Spleen (tissue), 11 donors: ENCODE data around the gene DCAF7. TPM values are rescaled to one million over a fixed set of nuclear protein-coding genes. Genes with fewer than 3 reads are reported as not detected.
A peak's percentile ranks its signal among the peaks of the same experiment; 100 is the strongest.

Experiments used
- DNase-seq: peaks from one replicate; pipeline ENCODE4 v3.0.0-alpha.2; 2020
- H3K27ac ChIP-seq, 8 donors: fragments of 200-600 bp; sonication (generic) in 7 of 8; 1 replicate in 4 of 8; 2 replicates in 4 of 8; pipeline versions ENCODE4 v1.5.0 to v1.8.0; 2016 to 2021; ENCODE audit warnings: inconsistent platforms in 4 of 8, mild to moderate bottlenecking in 4 of 8, moderate library complexity in 1 of 8
- H3K27me3 ChIP-seq, 7 donors: fragments of 200-600 bp; sonication (generic) in 6 of 7; replicated peaks in 1 of 7; 1 replicate in 4 of 7; 2 replicates in 3 of 7; pipeline versions ENCODE4 v1.5.0 to v1.8.0; 2016 to 2021; ENCODE audit warnings: inconsistent platforms in 3 of 7, mild to moderate bottlenecking in 1 of 7
- H3K36me3 ChIP-seq, 6 donors: fragments of 200-600 bp; sonication (generic) in 5 of 6; 1 replicate in 4 of 6; 2 replicates in 2 of 6; pipeline versions ENCODE4 v1.5.0 to v1.8.0; 2016 to 2021; ENCODE audit warnings: inconsistent platforms in 2 of 6
- H3K4me1 ChIP-seq, 6 donors: fragments of 200-600 bp; sonication (generic) in 5 of 6; 1 replicate in 3 of 6; 2 replicates in 3 of 6; pipeline versions ENCODE4 v1.5.0 to v1.8.0; 2016 to 2021; ENCODE audit warnings: inconsistent platforms in 3 of 6
- H3K4me3 ChIP-seq, 8 donors: fragments of 200-600 bp; sonication (generic) in 7 of 8; 1 replicate in 4 of 8; 2 replicates in 4 of 8; pipeline versions ENCODE4 v1.5.0 to v1.8.0; 2016 to 2021; ENCODE audit warnings: inconsistent platforms in 4 of 8, mild to moderate bottlenecking in 4 of 8, moderate library complexity in 2 of 8
- H3K9me3 ChIP-seq, 8 donors: fragments of 200-600 bp; sonication (generic) in 7 of 8; 1 replicate in 4 of 8; 2 replicates in 4 of 8; pipeline versions ENCODE4 v1.5.0 to v1.8.0; 2016 to 2021; ENCODE audit warnings: inconsistent platforms in 4 of 8
- CTCF ChIP-seq, 11 experiments: fragments of 200-600 bp in 7 of 11; fragments of 450-650 bp in 4 of 11; sonication (generic) in 4 of 11; IDR thresholded peaks in 8 of 11; conservative IDR thresholded peaks in 3 of 11; 1 replicate in 7 of 11; 2 replicates in 4 of 11; pipeline versions ENCODE4 v1.4.0 to v1.8.0; 2016 to 2021; ENCODE audit warnings: antibody characterized with exemption in 11 of 11, inconsistent platforms in 4 of 11, mild to moderate bottlenecking in 1 of 11
- POLR2A ChIP-seq, 3 donors: fragments of 450-650 bp; IDR thresholded peaks; one replicate each; pipeline ENCODE4 v1.5.1; 2017; ENCODE audit warnings: antibody characterized with exemption in 3 of 3, mild to moderate bottlenecking in 1 of 3
- POLR2AphosphoS5 ChIP-seq, 3 donors: sonication (generic); formaldehyde crosslinking; IDR thresholded peaks; one replicate each; pipeline ENCODE4 v1.5.1; 2017; ENCODE audit warnings: antibody characterized with exemption in 3 of 3
- WGBS, 5 donors: extraction: QIAGEN DNeasy Blood & Tissue Kit in 3 of 5; methylation state at CpG; one replicate each; pipeline versions ENCODE4 v1.1.5 to v1.1.7; 2013 to 2018; 5-methylcytosine and 5-hydroxymethylcytosine counted together
- intact Hi-C: fragments of 100-400 bp; cut with DNase I; formaldehyde crosslinking; loops from one replicate; pipeline ENCODE4 v1.15.0; 2023; ENCODE audit warnings: low total_unique reads
- polyA plus RNA-seq, 3 donors: library from polyadenylated mRNA; stranded (reverse); fragments of 200-250 nt; gene quantifications; one replicate each; pipeline ENCODE4 v1.2.1, GENCODE V29; 2013
- total RNA-seq, 7 donors: library from RNA; depleted of rRNA in 3 of 7; stranded (reverse); fragments of >200 nt in 3 of 7; fragmentation: NEBNext Ultra II Directional in 4 of 7; extraction: Animal tissue kit (Norgen Biotek cat#: 25700) in 4 of 7; gene quantifications; one replicate each; pipeline versions ENCODE4 v1.1.0 to v1.2.1, GENCODE V29; 2016 to 2021
- donor health status: healthy with polysubstance abuse.
- donor health status: DM: no; HTN: no; CAD: no; lungs with moderate emphysema.
- donor health status: DM: no; HTN: no; CAD: no.
- donor health status: Bipolar disorder and iron deficiency.
- donor health status: healthy.
- donor health status: DM: no; HTN: no; CAD: no.
- donor health status: DM: yes; HTN: yes; CAD: no.

DCAF7 gene
- total and polyA plus RNA-seq, 10 donors, result 15.9 to 87.5 (median 54.7) TPM

DNA sequence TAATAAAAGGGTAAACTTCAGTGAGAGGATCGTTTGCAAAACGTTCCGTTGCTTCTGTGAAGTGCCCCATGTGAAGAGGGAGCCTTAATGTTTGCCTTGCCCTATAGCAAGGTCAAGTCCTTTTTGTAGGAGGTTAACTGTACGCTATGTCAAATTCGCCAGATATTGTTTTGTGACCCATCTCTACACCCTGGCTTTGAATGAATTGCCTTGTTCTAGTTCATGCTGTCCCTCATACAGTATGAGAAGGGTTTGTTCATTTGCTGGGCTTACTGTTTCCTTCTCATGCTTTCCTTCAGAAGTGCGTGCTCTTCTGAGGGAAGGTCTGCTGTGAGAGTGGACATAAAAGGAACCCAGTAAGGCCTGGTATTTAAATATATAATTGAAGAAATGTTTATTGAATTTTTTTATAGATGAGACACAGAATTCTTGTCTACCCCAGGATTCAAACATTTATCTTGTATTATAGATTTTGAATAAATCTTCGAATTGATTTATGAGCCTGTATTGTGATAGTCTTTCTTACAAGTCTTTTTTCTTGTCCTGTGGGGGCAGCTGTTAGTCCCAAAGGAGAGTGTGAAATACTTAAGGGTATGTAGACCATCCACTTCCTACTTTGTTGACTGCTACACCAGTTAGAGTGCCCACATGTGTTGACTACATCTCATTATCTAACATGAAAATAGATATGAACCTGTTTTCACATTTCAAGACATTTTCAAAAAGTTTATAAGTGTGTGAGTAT lies 73.7 kb downstream of the DCAF7 start:
- TF ChIP-seq POLR2AphosphoS5 (IDR thresholded peaks at IDR 0.05) (no peak), CTCF (IDR thresholded peaks at IDR 0.05 in 8 of 11, conservative IDR thresholded peaks at IDR 0.05 in 3 of 11) (no peak), POLR2A (IDR thresholded peaks at IDR 0.05) (no peak)
- H3K36me3 ChIP-seq, result peaks cover 0 to 9% (median 3%) of the 10 kb centered on the region in 6 donors
- DNase-seq, result no peak
- peak overlapping the region; percentile 44 to 83 (median 76) for H3K4me3 ChIP-seq
- whole genome bisulfite sequencing, 5 donors, result 38 to 44% (median 42%) methylated on average over 7 of the region's 7 CpGs
- peak overlapping the region in 7 of 8 donors; percentile 21 to 96 (median 87) for H3K27ac ChIP-seq
- intact Hi-C loops, result loop anchor here (10.0 kb wide), 1 partner anchor 71 kb away; no protein-coding TSS in a partner anchor
- no peaks in the 10 kb centered on the region for H3K27me3 ChIP-seq
- no peaks in the 10 kb centered on the region for H3K9me3 ChIP-seq
- peaks cover 33 to 71% (median 59%) of the 10 kb centered on the region in 6 donors for H3K4me1 ChIP-seq

- intact Hi-C loops, result loop anchor here (10.0 kb wide), 1 partner anchor 70 kb away; no protein-coding TSS in a partner anchor
- TF ChIP-seq CTCF (IDR thresholded peaks at IDR 0.05 in 8 of 11, conservative IDR thresholded peaks at IDR 0.05 in 3 of 11) (no peak), POLR2A (IDR thresholded peaks at IDR 0.05) (no peak), POLR2AphosphoS5 (IDR thresholded peaks at IDR 0.05) (no peak)
- peak overlapping the region in 5 of 8 donors; percentile 21 to 96 (median 89) for H3K27ac ChIP-seq
- H3K27me3 ChIP-seq, result no peaks in the 10 kb centered on the region
- H3K9me3 ChIP-seq, result no peaks in the 10 kb centered on the region
- H3K4me1 ChIP-seq, result peaks cover 37 to 76% (median 64%) of the 10 kb centered on the region in 6 donors
- H3K4me3 ChIP-seq, result peak overlapping the region in 4 of 8 donors; percentile 76 to 80 (median 76)
- no peak for DNase-seq
- WGBS, 5 donors, result 41 to 79% (median 61%) methylated on average over 1 of the region's 1 CpG
- peaks cover 0 to 14% (median 3%) of the 10 kb centered on the region in 6 donors for H3K36me3 ChIP-seq
Measured at GRCh38 chr17:63624531-63624880, 74.2 kb downstream of the DCAF7 start.

GRCh38 chr17:63626551-63627180 lies 76.4 kb downstream of the DCAF7 start:
- H3K4me1 ChIP-seq, result peaks cover 41 to 88% (median 72%) of the 10 kb centered on the region in 6 donors
- 64 to 77% (median 68%) methylated on average over 4 of the region's 4 CpGs for WGBS, 5 donors
- intact Hi-C loops, result loop anchor here (10.0 kb wide), 1 partner anchor 68 kb away; no protein-coding TSS in a partner anchor

More at GRCh38 chr17:63626551-63627180, 76.4 kb downstream of the DCAF7 start:
- H3K27ac ChIP-seq, result peak overlapping the region in 4 of 8 donors; percentile 8 to 30 (median 10)
- DNase-seq, result no peak
- H3K9me3 ChIP-seq, result no peaks in the 10 kb centered on the region
- H3K4me3 ChIP-seq, result no peak overlapping the region
- no peaks in the 10 kb centered on the region for H3K27me3 ChIP-seq
- peaks cover 0 to 16% (median 3%) of the 10 kb centered on the region in 6 donors for H3K36me3 ChIP-seq
- TF ChIP-seq CTCF (IDR thresholded peaks at IDR 0.05 in 8 of 11, conservative IDR thresholded peaks at IDR 0.05 in 3 of 11) (no peak), POLR2AphosphoS5 (IDR thresholded peaks at IDR 0.05) (no peak), POLR2A (IDR thresholded peaks at IDR 0.05) (no peak)
